GM10266 (cell line): Measurements from ENCODE around the gene RPS3.

ENCODE experiments used
- DNase-seq: peaks from one replicate; pipeline ENCODE4 v3.0.0; 2012; ENCODE audit errors: extremely low spot score
- CTCF ChIP-seq: IDR thresholded peaks from 2 replicates; pipeline ENCODE4 v1.5.1; 2012; ENCODE audit warnings: mild to moderate bottlenecking, low read depth; ENCODE audit not compliant: control insufficient read depth, insufficient read depth; ENCODE audit errors: missing control alignments

Gene RPS3

GRCh38 chr11:75433443-75433842 is 34.1 kb downstream of the RPS3 start:
- no peak for DNase-seq
- TF ChIP-seq CTCF: no peak

- TF ChIP-seq CTCF: no peak
- no peak for DNase-seq
These were observed 34.7 kb downstream of the RPS3 start for GRCh38 chr11:75434051-75434450.

- no peak for TF ChIP-seq CTCF
- no peak for DNase-seq
These were observed 35.7 kb downstream of the RPS3 start for GRCh38 chr11:75434886-75435570.

- no peak for TF ChIP-seq CTCF
These were observed 36.2 kb downstream of the RPS3 start for GRCh38 chr11:75435571-75435925.

GRCh38 chr11:75436806-75437205 is 37.5 kb downstream of the RPS3 start:
- DNase-seq: no peak
- no peak for TF ChIP-seq CTCF

More at GRCh38 chr11:75435571-75435925, 36.2 kb downstream of the RPS3 start:
- no peak for DNase-seq

- no peak for TF ChIP-seq CTCF
- DNase-seq: no peak
These were observed 38.8 kb downstream of the RPS3 start for GRCh38 chr11:75437966-75438659.

- DNase-seq: no peak
- TF ChIP-seq CTCF: no peak
These were observed 39.7 kb downstream of the RPS3 start for GRCh38 chr11:75439026-75439425.
